GM19395 (cell line): ENCODE measurements around the gene TNXB.

Experiments used
- ATAC-seq: cut with Tn5 transposase; IDR thresholded peaks from one replicate; pipeline ENCODE4 v1.9.1; 2021; ENCODE audit warnings: mild to moderate bottlenecking, moderate library complexity; ENCODE audit not compliant: unreplicated experiment

TNXB gene

DNA sequence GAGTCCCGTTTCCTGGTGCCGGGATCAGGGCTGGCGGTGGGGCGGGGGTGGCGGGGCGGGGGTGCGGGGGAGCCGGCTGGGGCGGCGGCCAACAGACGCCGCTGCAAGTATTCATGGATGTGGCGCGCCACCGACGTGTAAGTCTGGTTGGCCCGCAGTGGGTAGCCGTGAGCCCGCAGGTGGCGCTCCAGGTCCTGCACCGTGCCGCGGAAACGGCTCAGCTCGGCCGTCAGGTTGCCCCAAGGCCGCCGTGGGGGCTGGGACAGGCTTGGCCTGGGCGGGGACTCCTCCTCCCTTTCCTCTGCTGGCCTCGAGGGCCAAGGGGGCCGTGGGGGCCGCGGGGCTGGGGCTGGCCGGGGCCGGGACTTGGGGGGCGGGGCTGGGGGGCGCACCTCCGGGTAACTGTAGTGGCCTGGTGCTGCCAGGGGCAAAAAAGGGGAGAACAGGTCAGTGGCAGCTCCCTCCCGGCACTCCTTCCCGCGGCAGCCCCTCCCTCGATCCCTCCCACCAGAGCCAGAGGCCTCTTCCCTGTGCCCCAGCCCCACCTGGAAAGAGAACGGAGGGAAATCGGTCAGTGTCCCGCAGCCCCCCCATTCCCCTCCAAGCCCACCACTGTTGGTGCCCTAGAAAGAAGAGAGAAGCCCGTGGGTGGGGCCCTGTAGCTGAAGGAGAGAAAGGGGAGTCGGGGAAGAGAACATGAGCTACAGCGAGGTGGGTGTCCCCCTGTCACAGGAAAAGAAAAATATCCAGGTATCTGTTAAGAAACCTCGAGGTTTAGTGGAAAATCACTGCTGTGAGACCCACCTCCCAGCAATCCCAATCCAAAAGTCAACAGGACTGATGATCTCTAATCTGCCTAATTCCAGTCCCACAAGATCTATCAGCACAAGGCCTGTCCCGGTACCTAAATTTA is 21.3 kb downstream of the TNXB start:
- ATAC-seq, result no peak

GRCh38 chr6:32086661-32087573 is 22.2 kb downstream of the TNXB start:
- no peak for ATAC-seq

- no peak for ATAC-seq
These were observed 23.2 kb downstream of the TNXB start for GRCh38 chr6:32085759-32086459.

- ATAC-seq, result no peak
These were observed 24.4 kb downstream of the TNXB start for GRCh38 chr6:32084780-32085179.

DNA sequence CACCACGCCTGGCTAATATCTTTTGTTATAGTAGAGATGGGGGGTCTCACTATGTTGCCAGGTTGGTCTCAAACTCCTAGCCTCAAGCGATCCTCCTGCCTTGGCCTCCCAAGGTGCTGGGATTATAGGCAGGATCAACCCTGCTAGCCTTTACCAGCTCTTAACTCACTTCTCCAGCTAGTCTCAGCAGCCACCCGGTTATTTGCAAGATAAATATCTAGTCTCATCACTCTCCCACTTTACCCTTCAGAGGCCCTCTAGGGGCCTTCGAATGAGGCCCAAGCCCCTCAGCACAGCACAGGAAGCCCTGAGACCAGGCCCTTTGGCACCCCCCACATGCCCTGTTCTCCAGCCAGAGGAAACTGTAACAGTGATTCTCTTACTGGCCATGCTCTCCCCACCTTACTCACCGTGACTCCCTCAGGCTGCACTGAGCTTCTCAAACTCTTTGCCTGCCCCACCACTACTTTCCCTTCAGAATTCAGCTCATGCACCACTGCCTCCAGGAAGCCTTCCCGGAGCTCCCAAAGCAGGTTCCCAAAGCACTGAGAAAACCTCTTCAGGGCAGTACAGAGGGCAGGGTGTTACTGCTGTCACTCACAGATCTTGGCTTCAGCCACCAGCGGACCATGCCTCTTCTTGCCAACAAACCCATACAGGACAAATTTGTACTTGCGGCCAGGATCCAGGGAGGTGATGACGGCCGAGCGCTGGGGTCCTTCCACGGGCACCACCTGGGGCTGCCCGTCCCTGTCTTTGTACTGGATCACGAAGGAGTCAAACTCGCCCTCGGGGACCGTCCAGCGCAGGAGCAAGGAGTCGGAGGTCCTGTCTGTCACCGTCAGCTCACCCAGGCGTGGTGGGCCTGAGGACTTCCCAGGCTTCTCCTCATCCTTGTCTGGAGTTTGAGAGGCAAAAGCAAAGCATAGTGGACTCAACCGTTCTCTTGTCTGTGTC is 25.0 kb downstream of the TNXB start:
- ATAC-seq, result no peak

GRCh38 chr6:32082935-32083334 is 26.2 kb downstream of the TNXB start:
- no peak for ATAC-seq

- ATAC-seq, result no peak
These were observed 26.7 kb downstream of the TNXB start for GRCh38 chr6:32082478-32082877.

GRCh38 chr6:32081168-32081990 is 27.8 kb downstream of the TNXB start:
- no peak for ATAC-seq

- no peak for ATAC-seq
These were observed 29.4 kb downstream of the TNXB start for GRCh38 chr6:32079566-32080290.

GRCh38 chr6:32076321-32076809 is 32.8 kb downstream of the TNXB start:
- no peak for ATAC-seq

DNA sequence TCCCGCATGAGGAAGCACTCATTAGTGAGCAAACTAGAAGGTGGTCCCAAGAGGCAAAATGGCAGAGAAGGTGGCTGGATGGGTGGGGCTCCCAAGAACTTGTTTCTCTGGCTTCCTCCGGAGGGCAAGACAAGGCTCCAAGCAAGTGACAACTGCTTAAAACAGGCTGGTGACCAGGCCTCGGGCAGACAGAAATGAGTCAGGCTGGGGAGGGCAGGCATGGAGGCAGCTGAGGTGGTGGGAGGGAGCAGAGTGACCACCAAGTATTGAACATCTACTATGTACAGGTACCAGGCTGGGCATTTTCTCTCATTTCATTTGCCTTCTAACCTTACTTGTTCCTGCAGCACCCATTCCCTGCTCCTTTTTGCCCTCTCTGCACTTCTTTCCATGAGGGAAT is 33.4 kb downstream of the TNXB start:
- ATAC-seq, result no peak

GRCh38 chr6:32074996-32075532 is 34.1 kb downstream of the TNXB start:
- no peak for ATAC-seq

DNA sequence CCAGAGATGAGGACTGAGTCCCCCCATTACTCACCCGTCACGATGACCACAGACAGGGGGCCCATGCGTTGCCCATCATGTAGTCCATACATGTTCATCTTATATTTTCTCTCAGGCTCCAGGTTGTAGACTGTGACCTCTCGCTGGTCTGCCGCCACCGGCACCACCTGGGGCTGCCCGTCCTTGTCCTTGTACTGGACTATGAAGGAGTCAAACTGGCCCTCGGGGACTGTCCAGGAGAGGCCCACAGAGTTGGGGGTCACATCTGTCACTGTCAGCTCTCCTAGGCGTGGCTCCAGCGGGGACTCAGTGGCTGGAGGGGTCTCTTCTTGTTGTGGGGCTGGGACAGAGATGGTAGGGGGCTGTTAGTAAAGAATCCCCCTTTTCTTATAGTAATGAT is 35.5 kb downstream of the TNXB start:
- no peak for ATAC-seq

DNA sequence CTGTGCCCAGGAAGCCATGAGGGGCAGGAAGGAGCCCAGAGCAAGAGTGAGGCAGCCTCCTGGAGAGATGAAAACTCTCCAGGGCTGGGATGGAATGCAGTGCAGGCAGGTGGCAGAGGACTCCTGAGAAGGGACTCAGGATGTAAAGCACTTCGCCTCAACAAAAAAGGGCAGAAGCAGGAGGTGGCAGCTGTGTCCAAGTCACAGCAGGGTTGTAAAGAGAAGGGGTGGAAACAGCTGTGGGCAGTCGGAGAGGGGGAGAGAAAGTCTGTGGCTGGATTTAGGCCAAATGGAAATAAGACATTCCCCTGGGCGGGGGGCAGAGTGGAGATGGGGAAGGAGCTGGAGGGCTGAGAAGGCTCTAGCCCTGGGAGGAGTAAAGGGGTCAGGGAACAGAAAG is 36.0 kb downstream of the TNXB start:
- no peak for ATAC-seq

- ATAC-seq, result no peak
These were observed 38.2 kb downstream of the TNXB start for GRCh38 chr6:32070814-32071543.

DNA sequence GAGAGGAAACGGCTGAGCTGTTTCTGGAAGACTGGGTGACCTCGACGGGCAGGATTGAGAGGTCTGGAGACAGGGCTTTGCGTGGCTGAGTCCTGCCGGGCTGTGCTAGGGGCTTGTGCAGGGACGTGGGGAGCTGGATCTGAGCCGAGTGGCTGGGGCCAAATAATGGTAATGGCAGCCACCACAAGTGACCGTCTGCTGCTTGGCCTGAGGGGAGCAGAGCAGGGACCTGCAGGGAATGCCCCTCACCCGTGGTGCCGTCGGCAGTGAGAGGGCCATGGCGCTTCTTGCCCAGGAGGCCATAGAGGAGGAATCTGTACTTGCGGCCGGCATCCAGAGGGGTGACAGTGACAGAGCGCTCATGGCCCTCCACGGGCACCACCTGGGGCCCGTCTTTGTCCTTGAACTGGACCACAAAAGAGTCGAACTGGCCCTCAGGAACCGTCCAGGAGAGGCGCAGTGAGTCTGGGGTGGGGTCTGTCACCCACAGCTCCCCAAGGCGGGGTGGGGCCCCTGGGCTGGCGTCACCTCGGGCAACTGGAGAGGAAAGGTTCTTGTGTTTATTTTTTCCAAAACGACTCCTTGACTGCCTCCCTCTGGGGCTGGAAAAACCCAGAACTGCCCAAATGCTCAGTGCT is 39.1 kb downstream of the TNXB start:
- no peak for ATAC-seq

- no peak for ATAC-seq
These were observed 39.7 kb downstream of the TNXB start for GRCh38 chr6:32069460-32069859.
